CD4-positive, CD25-positive, alpha-beta regulatory T cell (primary cell): ENCODE data around the gene ANLN. TPM values are rescaled to one million over a fixed set of nuclear protein-coding genes. Genes with fewer than 3 reads are reported as not detected.
"Not testable (repeated sequence)": the region's sequence is repeated elsewhere in the genome, so short reads cannot be mapped to it uniquely, and the experiment has no call there.

Source experiments
- ATAC-seq, 2 donors: fragments of 150-1000 bp; cut with Tn5 transposase; one replicate each; pipeline ENCODE4 v1.10.0; 2021; ENCODE audit warnings: low read depth in 2 of 2, moderate number of reproducible peaks in 2 of 2, moderate library complexity in 1 of 2
- DNase-seq, 3 donors: peaks; one replicate each; pipeline versions ENCODE4 v3.0.0 to v3.0.0-alpha.2; 2012 to 2022; ENCODE audit warnings: mixed read lengths in 1 of 3
- H3K27ac ChIP-seq: one replicate; pipeline ENCODE4 v1.7.0; 2013; ENCODE audit warnings: mild to moderate bottlenecking, low read length; ENCODE audit not compliant: insufficient read depth, poor library complexity, severe bottlenecking
- H3K27me3 ChIP-seq: one replicate; pipeline ENCODE4 v1.7.0; 2013; ENCODE audit warnings: low read length; ENCODE audit not compliant: control insufficient read depth, insufficient read depth
- H3K36me3 ChIP-seq: one replicate; pipeline ENCODE4 v1.7.0; 2013; ENCODE audit warnings: mild to moderate bottlenecking, low read length, moderate library complexity; ENCODE audit not compliant: control insufficient read depth, insufficient read depth
- H3K4me1 ChIP-seq: 2 replicates; pipeline ENCODE4 v1.7.0; 2013; ENCODE audit warnings: mild to moderate bottlenecking, low read length; ENCODE audit not compliant: insufficient read depth, control insufficient read depth, poor library complexity, severe bottlenecking
- H3K4me3 ChIP-seq: one replicate; pipeline ENCODE4 v1.7.0; 2013; ENCODE audit warnings: low read depth, mild to moderate bottlenecking, low read length, moderate library complexity
- H3K9me3 ChIP-seq, 2 experiments: 1 replicate in 1 of 2; 2 replicates in 1 of 2; pipeline ENCODE4 v1.7.0; 2013; ENCODE audit warnings: low read length in 2 of 2, mild to moderate bottlenecking in 1 of 2, moderate library complexity in 1 of 2; ENCODE audit not compliant: control insufficient read depth in 2 of 2
- H3K27ac Mint-ChIP-seq, 3 donors: one replicate each; pipeline ENCODE4 v1.8.0; 2020 to 2022; ENCODE audit warnings: mild to moderate bottlenecking in 3 of 3, mixed read lengths in 3 of 3, moderate library complexity in 2 of 3
- H3K27me3 Mint-ChIP-seq: one replicate; pipeline ENCODE4 v1.8.0; 2022; ENCODE audit warnings: mild to moderate bottlenecking, mixed read lengths
- H3K36me3 Mint-ChIP-seq: one replicate; pipeline ENCODE4 v1.8.0; 2020; ENCODE audit warnings: mixed read lengths
- H3K4me1 Mint-ChIP-seq, 4 donors: one replicate each; pipeline ENCODE4 v1.8.0; 2020 to 2022; ENCODE audit warnings: mixed read lengths in 4 of 4, mild to moderate bottlenecking in 1 of 4
- H3K4me3 Mint-ChIP-seq, 4 donors: one replicate each; pipeline ENCODE4 v1.8.0; 2020 to 2022; ENCODE audit warnings: mild to moderate bottlenecking in 4 of 4, mixed read lengths in 4 of 4, moderate library complexity in 3 of 4
- H3K9me3 Mint-ChIP-seq, 7 donors: one replicate each; pipeline ENCODE4 v1.8.0; 2020 to 2022; ENCODE audit warnings: mixed read lengths in 7 of 7, mild to moderate bottlenecking in 3 of 7, moderate library complexity in 2 of 7
- polyA plus RNA-seq, 4 donors: library from polyadenylated mRNA; unstranded; fragments of 300-500 nt; fragmentation: Illumina TruSeq; gene quantifications; one replicate each; pipeline ENCODE4 v1.2.3, GENCODE V29; 2021
- total RNA-seq: library from RNA; stranded (reverse); gene quantifications from one replicate; pipeline ENCODE4 v1.2.3, GENCODE V29; 2022

Gene ANLN
- total and polyA plus RNA-seq, 5 donors from 2014 or later = 0.27 to 2.8 (median 0.51) TPM; not detected in 1

DNA sequence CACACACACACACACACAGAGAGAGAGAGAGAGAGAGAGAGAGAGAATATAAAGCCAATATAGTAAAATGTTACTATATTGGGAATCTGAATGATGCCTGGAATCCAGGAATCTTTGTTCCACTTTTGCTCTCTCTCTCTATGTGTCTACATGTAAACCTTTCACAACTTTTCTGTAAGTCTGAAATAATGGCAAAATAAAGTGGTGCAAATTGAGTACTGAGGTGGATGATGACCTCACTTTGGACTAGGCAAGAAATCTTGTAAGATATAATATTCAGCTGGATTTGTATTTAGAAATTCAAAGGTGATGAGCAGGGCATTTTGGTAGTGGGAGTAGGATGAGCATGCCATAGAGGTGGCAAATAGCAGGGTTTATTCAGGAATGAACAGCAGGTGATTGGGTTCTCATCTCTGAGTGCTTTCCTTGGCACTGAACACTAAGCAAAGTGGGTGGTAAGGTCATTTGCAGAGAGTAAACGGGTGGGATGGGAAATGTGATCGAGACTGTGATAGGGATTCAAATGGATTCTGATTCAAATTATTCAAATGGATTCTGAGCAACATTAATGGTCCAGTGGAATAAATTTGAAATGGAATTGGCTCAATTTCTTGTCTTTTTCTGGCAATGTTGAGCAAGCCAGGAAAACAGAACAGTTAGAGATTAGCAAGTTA lies 9.7 kb upstream of the ANLN start:
- H3K9me3 ChIP-seq = no peaks in the 10 kb centered on the region
- DNase-seq (no peak), ATAC-seq (no peak)
- no peaks in the 10 kb centered on the region for H3K36me3 ChIP-seq
- Mint-ChIP-seq H3K4me1 (peaks cover 6 to 20% (median 9%) of the 10 kb centered on the region in 4 donors), H3K27ac (no peak overlapping the region), H3K9me3 (peaks cover 0 to 6% (median 3%) of the 10 kb centered on the region in 7 donors), H3K27me3 (peaks cover 19% of the 10 kb centered on the region), H3K4me3 (no peak overlapping the region), H3K36me3 (peaks cover 12% of the 10 kb centered on the region)
- H3K27me3 ChIP-seq = no peaks in the 10 kb centered on the region
- H3K27ac ChIP-seq = no peak overlapping the region
- peaks cover 8% of the 10 kb centered on the region for H3K4me1 ChIP-seq
- H3K4me3 ChIP-seq = no peak overlapping the region

- Mint-ChIP-seq H3K36me3 (peaks cover 12% of the 10 kb centered on the region), H3K4me1 (peaks cover 6 to 20% (median 9%) of the 10 kb centered on the region in 4 donors), H3K27me3 (peaks cover 15% of the 10 kb centered on the region), H3K27ac (peak overlapping the region in 1 of 3 donors; percentile 22), H3K9me3 (peaks cover 0 to 3% (median 2%) of the 10 kb centered on the region in 7 donors), H3K4me3 (no peak overlapping the region)
- DNase-seq (no peak), ATAC-seq (no peak)
- Histone ChIP-seq H3K4me1 (peaks cover 8% of the 10 kb centered on the region), H3K9me3 (no peaks in the 10 kb centered on the region), H3K4me3 (no peak overlapping the region), H3K27ac (no peak overlapping the region), H3K27me3 (no peaks in the 10 kb centered on the region), H3K36me3 (no peaks in the 10 kb centered on the region)
These were observed 8.6 kb upstream of the ANLN start for GRCh38 chr7:36381056-36381455.

DNA sequence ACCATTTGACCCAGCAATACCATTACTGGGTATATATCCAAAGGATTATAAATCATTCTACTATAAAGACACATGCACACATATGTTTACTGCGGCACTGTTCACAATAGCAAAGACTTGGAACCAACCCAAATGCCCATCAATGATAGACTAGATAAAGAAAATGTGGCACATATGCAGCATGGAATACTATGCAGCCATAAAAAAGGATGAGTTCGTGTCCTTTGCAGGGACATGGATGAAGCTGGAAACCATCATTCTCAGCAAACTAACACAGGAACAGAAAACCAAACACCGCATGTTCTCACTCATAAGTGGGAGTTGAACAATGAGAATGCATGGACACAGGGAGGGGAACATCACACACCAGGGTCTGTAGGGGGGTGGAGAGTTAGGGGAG lies 6.4 kb upstream of the ANLN start:
- H3K9me3 Mint-ChIP-seq, H3K4me3 ChIP-seq, H3K9me3 ChIP-seq, H3K36me3 ChIP-seq, H3K4me3 Mint-ChIP-seq, H3K27me3 ChIP-seq, ATAC-seq, H3K36me3 Mint-ChIP-seq, DNase-seq, H3K27ac ChIP-seq, H3K4me1 ChIP-seq, H3K27ac Mint-ChIP-seq: not testable (repeated sequence)
- Mint-ChIP-seq H3K4me1 (peaks cover 1 to 11% (median 7%) of the 10 kb centered on the region in 4 donors), H3K27me3 (peaks cover 11% of the 10 kb centered on the region)

GRCh38 chr7:36385646-36386045 lies 4.0 kb upstream of the ANLN start:
- peaks cover 11% of the 10 kb centered on the region for H3K4me1 ChIP-seq
- H3K9me3 ChIP-seq, DNase-seq, ATAC-seq, H3K27ac Mint-ChIP-seq, H3K36me3 ChIP-seq, H3K9me3 Mint-ChIP-seq, H3K4me3 Mint-ChIP-seq, H3K4me3 ChIP-seq, H3K27me3 ChIP-seq, H3K36me3 Mint-ChIP-seq, H3K27ac ChIP-seq: not testable (repeated sequence)
- H3K27me3 Mint-ChIP-seq = peaks cover 14% of the 10 kb centered on the region
- H3K4me1 Mint-ChIP-seq = peaks cover 4 to 12% (median 11%) of the 10 kb centered on the region in 4 donors

DNA sequence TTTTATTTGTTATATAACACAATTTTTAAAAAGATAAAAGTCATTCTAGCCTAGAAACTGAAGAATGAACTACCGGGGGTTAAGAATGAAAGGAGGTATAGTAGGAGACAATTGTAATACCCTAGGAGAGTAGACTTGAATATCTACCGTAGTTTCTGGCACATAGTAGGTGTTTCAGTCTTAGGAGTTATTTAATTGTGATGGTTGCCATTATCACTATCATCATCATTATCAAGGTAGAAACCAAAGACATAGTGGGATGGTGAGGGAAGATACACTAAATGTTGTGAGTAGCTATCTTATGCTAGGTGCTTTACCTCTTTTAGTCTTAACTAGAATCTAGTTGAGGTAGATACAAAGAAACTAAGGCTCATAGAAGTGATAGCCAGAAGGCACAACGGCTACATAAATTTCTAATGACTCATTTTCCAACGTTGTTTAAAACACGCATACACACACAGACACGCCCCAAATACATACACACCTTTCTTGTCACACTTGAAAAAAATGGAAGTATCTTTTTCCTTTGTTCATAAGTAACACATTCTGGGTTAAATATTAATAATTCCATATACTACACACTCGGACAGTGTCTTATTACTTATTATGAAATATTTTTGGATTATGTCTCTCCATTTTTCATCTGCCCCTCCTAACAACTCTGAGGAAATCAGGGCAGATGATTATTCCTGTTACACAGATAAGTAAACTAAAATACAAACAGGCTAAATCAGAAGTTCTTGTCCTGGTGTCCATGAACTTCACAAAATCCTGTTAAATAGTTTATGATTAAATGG lies 2.0 kb upstream of the ANLN start:
- Histone ChIP-seq H3K4me3 (no peak overlapping the region), H3K27ac (no peak overlapping the region), H3K27me3 (no peaks in the 10 kb centered on the region), H3K9me3 (no peaks in the 10 kb centered on the region), H3K36me3 (no peaks in the 10 kb centered on the region), H3K4me1 (peaks cover 28% of the 10 kb centered on the region)
- no peaks in the 10 kb centered on the region for H3K9me3 Mint-ChIP-seq
- no peaks in the 10 kb centered on the region for H3K36me3 Mint-ChIP-seq
- H3K27me3 Mint-ChIP-seq = peaks cover 12% of the 10 kb centered on the region
- ATAC-seq = no peak
- peak overlapping the region in 3 of 4 donors; percentile 0 to 74 (median 24) for H3K4me3 Mint-ChIP-seq
- no peak for DNase-seq
- no peak overlapping the region for H3K27ac Mint-ChIP-seq
- peaks cover 19 to 29% (median 24%) of the 10 kb centered on the region in 4 donors for H3K4me1 Mint-ChIP-seq

GRCh38 chr7:36388423-36388822 lies 1.2 kb upstream of the ANLN start:
- peaks cover 19 to 29% (median 24%) of the 10 kb centered on the region in 4 donors for H3K4me1 Mint-ChIP-seq
- ATAC-seq (no peak), DNase-seq (no peak)
- no peaks in the 10 kb centered on the region for H3K9me3 ChIP-seq
- no peaks in the 10 kb centered on the region for H3K9me3 Mint-ChIP-seq
- H3K36me3 ChIP-seq = no peaks in the 10 kb centered on the region
- no peaks in the 10 kb centered on the region for H3K36me3 Mint-ChIP-seq
- no peaks in the 10 kb centered on the region for H3K27me3 ChIP-seq
- H3K27ac Mint-ChIP-seq = peak overlapping the region; percentile 1 to 24 (median 12)
- H3K4me3 ChIP-seq = no peak overlapping the region
- no peak overlapping the region for H3K27ac ChIP-seq
- peak overlapping the region; percentile 80 to 95 (median 83) for H3K4me3 Mint-ChIP-seq
- peaks cover 28% of the 10 kb centered on the region for H3K4me1 ChIP-seq
- peaks cover 12% of the 10 kb centered on the region for H3K27me3 Mint-ChIP-seq

GRCh38 chr7:36390199-36391090 lies 783 bp downstream of the ANLN start:
- H3K27ac ChIP-seq = peak overlapping the region; percentile 78
- no peaks in the 10 kb centered on the region for H3K9me3 ChIP-seq
- Mint-ChIP-seq H3K4me1 (peaks cover 19 to 40% (median 32%) of the 10 kb centered on the region in 4 donors), H3K9me3 (no peaks in the 10 kb centered on the region), H3K36me3 (no peaks in the 10 kb centered on the region), H3K4me3 (peak overlapping the region; percentile 86 to 97 (median 88)), H3K27me3 (peaks cover 12% of the 10 kb centered on the region), H3K27ac (peak overlapping the region; percentile 15 to 86 (median 59))
- peaks cover 31% of the 10 kb centered on the region for H3K4me1 ChIP-seq
- peak overlapping the region; percentile 93 for H3K4me3 ChIP-seq
- no peaks in the 10 kb centered on the region for H3K27me3 ChIP-seq
- DNase-seq (peak in 2 of 3 donors; percentile 35 to 59), ATAC-seq (no peak)
- H3K36me3 ChIP-seq = no peaks in the 10 kb centered on the region
